Thoracic aorta (tissue), 2 donors: Measurements from ENCODE around the gene VSIG10. TPM values are rescaled to one million over a fixed set of nuclear protein-coding genes. Genes with fewer than 3 reads are reported as not detected.
A peak's percentile ranks its signal among the peaks of the same experiment; 100 is the strongest.

Experiments used
- ATAC-seq: fragments of 150-250 bp; one replicate; pipeline ENCODE4 v1.8.0; 2017; ENCODE audit warnings: low read depth; ENCODE audit not compliant: insufficient number of reproducible peaks, low FRiP score
- DNase-seq: peaks from one replicate; pipeline ENCODE4 v3.0.0-alpha.2; 2020; ENCODE audit warnings: low spot score
- H3K27ac ChIP-seq, 2 donors: fragments of 200-600 bp; sonication (generic); 1 replicate in 1 of 2; 2 replicates in 1 of 2; pipeline ENCODE4 v1.5.1; 2016; ENCODE audit warnings: mild to moderate bottlenecking in 2 of 2, moderate library complexity in 2 of 2
- H3K27me3 ChIP-seq: fragments of 200-600 bp; sonication (generic); replicated peaks from 2 replicates; pipeline ENCODE4 v1.6.0; 2016; ENCODE audit warnings: mild to moderate bottlenecking; ENCODE audit not compliant: insufficient read depth
- H3K36me3 ChIP-seq: fragments of 200-600 bp; sonication (generic); one replicate; pipeline ENCODE4 v1.5.1; 2016
- H3K4me1 ChIP-seq, 2 donors: fragments of 200-600 bp; sonication (generic); 1 replicate in 1 of 2; 2 replicates in 1 of 2; pipeline versions ENCODE4 v1.5.1 to v1.6.0; 2016; ENCODE audit warnings: low read depth in 2 of 2, mild to moderate bottlenecking in 1 of 2; ENCODE audit not compliant: control insufficient read depth in 1 of 2
- H3K4me3 ChIP-seq: fragments of 200-600 bp; sonication (generic); 2 replicates; pipeline ENCODE4 v1.5.1; 2016; ENCODE audit warnings: mild to moderate bottlenecking
- H3K9me3 ChIP-seq: fragments of 200-600 bp; sonication (generic); 2 replicates; pipeline ENCODE4 v1.5.1; 2016
- total RNA-seq, 2 donors: library from RNA; depleted of rRNA; stranded (reverse); fragments of >200 nt; gene quantifications; one replicate each; pipeline versions ENCODE4 v1.1.0 to v1.2.3, GENCODE V29; 2016
- TF ChIP-seq, protein P1 (sequence below): fragments of 200-600 bp; sonication (generic); IDR thresholded peaks from one replicate; pipeline ENCODE4 v1.5.1; 2019; ENCODE audit warnings: antibody characterized with exemption

Gene VSIG10
- total RNA-seq, 2 donors from 2014 or later, result 13.0 to 21.9 TPM

- TF ChIP-seq, protein P1, sequence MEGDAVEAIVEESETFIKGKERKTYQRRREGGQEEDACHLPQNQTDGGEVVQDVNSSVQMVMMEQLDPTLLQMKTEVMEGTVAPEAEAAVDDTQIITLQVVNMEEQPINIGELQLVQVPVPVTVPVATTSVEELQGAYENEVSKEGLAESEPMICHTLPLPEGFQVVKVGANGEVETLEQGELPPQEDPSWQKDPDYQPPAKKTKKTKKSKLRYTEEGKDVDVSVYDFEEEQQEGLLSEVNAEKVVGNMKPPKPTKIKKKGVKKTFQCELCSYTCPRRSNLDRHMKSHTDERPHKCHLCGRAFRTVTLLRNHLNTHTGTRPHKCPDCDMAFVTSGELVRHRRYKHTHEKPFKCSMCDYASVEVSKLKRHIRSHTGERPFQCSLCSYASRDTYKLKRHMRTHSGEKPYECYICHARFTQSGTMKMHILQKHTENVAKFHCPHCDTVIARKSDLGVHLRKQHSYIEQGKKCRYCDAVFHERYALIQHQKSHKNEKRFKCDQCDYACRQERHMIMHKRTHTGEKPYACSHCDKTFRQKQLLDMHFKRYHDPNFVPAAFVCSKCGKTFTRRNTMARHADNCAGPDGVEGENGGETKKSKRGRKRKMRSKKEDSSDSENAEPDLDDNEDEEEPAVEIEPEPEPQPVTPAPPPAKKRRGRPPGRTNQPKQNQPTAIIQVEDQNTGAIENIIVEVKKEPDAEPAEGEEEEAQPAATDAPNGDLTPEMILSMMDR, result peak; percentile 25
- Histone ChIP-seq H3K27ac (peak overlapping the region in 1 of 2 donors; percentile 14), H3K4me1 (peaks cover 22 to 32% of the 10 kb centered on the region in 2 donors)
Observed at GRCh38 chr12:118064608-118065007, 39.2 kb downstream of the VSIG10 start.

DNA sequence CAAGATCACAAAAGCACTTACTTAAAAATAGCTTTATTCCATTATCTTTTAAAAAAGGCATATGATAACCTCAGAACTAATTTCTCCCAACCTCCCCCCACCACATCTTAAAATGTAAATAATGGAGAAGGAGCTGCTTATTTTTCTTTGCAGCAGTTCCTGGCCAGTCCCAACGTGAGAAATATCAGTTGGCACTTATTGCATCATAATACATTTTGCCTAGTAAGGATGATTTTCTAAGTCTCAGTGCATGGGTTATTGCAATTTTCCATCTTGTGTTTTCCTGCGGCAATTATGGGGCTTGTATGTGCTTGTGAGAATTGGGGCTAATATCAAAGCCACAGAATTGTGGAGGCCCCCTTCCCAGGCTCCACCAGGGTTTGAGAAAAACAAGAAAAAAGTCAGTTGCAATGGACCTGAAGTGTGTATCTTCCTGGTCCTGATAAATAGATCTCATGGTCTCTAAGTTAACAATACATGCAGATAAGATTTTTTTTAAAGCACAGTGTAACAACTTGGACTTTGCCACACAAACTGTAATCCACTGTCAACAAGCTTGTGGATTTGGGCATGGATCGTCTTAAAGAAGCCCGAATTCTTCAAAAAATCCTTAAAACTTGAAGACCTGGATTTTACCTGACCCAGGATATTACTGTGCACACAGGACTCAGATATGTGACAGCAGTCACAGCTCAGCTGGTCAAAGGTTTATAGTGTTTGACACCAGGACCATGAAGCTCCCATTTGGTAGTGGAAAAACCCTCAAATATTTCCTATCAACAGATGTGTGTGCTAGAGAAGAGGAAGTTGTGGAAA is 40.0 kb downstream of the VSIG10 start:
- ATAC-seq (no peak), DNase-seq (no peak)
- no peaks in the 10 kb centered on the region for H3K36me3 ChIP-seq
- H3K9me3 ChIP-seq, result no peaks in the 10 kb centered on the region
- no peak overlapping the region for H3K4me3 ChIP-seq
- no peaks in the 10 kb centered on the region for H3K27me3 ChIP-seq
- no peak overlapping the region for H3K27ac ChIP-seq
- TF ChIP-seq, protein P1, result no peak
- peaks cover 28 to 41% of the 10 kb centered on the region in 2 donors for H3K4me1 ChIP-seq

More at GRCh38 chr12:118064608-118065007, 39.2 kb downstream of the VSIG10 start:
- Histone ChIP-seq H3K9me3 (no peaks in the 10 kb centered on the region), H3K4me3 (peak overlapping the region; percentile 40), H3K27me3 (no peaks in the 10 kb centered on the region), H3K36me3 (no peaks in the 10 kb centered on the region)
- ATAC-seq (no peak), DNase-seq (no peak)

DNA sequence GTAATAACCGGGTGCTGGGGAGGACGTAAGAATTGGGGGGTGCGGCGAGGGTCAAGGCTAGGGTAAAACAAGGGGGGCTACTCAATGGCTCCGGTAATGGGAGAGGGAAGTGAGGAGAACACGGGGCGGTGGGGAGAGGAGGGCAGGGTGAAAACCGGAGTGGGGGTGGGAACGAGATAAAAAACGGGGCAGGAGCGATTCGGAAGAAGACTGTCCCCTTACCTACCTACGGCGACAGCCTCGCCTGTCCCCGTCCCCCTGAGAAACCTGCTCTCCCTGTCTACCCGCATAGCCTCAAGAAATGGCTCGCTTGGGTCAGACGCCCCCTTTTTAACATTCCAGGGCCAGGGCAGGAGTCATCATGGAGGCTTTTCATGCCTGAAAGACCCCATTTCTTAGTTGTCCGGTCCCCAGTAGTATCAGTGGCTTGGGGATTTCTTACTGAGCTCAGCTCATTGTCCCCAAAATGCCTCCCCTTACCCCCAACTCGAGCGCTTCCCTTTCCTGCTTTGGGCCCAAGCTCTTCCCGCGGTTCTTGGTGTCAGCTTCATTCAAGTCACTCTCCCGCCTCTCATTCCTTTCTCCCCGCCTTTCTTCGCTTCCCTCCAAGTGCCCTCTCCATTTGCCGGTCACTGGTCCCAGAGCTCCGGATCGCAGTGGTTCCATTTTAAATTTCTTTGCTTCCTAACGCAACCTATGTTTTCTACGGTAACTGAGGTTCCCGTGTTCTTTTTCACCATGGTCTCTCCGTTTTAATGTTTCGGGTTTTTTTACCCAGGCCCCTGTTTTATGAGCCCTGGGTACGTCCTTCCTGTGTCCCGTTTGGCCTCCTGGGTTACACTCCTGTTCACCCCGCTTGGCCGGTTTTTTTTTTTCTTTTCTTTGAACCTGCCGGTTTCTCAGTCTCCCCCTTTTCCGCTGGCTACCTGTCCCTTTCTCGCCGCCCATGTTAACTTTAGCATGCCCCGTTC is 41.7 kb downstream of the VSIG10 start:
- ATAC-seq, result peak; percentile 23
- Histone ChIP-seq H3K4me3 (peak overlapping the region; percentile 95), H3K4me1 (peaks cover 28 to 46% of the 10 kb centered on the region in 2 donors), H3K27me3 (no peaks in the 10 kb centered on the region), H3K36me3 (no peaks in the 10 kb centered on the region), H3K27ac (peak overlapping the region; percentile 83 to 96), H3K9me3 (no peaks in the 10 kb centered on the region)
- DNase-seq, result no peak
- TF ChIP-seq, protein P1, result no peak

GRCh38 chr12:118061011-118061872 is 42.6 kb downstream of the VSIG10 start, which contains the start of gene WSB2:
WSB2 (minus strand) TSS chr12:118061179; CDS start chr12:118061048, 131 bp downstream.
- TF ChIP-seq, protein P1, result no peak
- Histone ChIP-seq H3K36me3 (no peaks in the 10 kb centered on the region), H3K4me3 (peak within 1 kb of the TSS; percentile 95), H3K4me1 (peaks cover 28 to 54% of the 10 kb centered on the region in 2 donors), H3K27ac (peak within 1 kb of the TSS; percentile 96 to 97), H3K9me3 (no peaks in the 10 kb centered on the region), H3K27me3 (no peaks in the 10 kb centered on the region)
- ATAC-seq, result peak; percentile 41
- peak; percentile 54 for DNase-seq
